GM19397 (cell line): ENCODE measurements around the gene MAML1.

ENCODE experiments used
- ATAC-seq: cut with Tn5 transposase; IDR thresholded peaks from one replicate; pipeline ENCODE4 v1.9.1; 2021; ENCODE audit warnings: mild to moderate bottlenecking, moderate library complexity; ENCODE audit not compliant: unreplicated experiment

Gene MAML1

DNA sequence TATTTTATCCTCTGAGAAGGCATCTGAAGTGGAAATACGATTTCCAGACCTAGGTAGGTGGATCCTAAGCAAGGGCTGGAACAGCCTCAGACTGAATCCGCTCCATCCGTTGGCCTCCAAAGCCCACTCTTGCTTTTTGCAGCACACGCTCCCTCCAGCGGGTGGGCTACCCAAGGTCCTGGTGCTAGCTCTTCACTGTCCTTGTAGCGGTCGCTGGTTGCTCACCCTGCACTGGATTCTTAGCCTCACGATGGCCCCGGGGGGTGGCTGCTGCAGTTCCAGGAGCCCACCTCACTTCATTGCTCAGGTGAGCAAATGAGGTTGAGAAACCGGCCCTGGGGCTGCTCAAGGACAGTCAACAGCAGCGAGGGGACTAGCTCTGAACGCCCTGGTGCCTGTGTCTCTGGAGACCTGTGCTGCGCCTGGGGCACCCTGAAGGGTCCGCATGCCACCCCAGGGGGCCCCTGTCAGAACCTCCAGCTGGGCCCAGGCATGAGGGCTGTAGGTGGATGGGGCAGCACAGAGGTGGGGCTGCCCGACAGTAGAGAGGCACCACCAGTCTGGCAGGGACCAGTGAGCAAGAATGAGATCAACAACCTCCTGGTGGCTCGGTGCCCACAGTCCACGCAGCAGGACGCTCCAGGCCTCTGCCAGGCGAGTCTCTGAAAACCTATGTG lies 69.7 kb downstream of the MAML1 start:
- no peak for ATAC-seq

DNA sequence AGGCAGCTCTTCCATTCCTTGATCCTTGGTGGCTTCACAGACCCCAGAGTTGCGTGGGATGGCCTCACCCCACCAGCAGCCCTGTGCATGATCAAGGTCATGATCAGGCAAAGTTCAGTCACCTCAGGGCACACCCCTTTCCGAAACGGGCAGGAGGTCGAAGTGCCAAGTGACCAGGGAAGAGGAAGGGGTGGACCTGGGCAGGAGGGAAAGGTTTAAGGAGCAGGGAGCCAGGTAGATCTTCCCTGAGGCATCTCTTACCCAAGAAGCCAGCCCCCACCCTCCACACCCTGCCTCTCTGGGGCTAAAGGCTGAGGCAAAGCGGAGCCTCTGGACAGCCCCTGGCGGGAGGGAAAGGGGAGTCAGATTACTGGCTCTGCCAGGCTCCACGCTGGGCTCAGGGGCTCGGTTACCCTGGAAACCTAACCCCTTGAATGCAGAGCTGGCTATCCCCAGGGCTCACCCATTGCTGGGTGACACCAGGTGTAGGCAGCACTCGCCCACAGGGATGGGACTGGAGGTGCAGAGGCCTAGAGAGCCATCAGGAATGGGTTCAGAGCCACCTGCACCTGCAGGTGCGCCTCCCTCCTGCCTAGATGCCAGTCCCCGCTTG lies 70.4 kb downstream of the MAML1 start:
- ATAC-seq: no peak

DNA sequence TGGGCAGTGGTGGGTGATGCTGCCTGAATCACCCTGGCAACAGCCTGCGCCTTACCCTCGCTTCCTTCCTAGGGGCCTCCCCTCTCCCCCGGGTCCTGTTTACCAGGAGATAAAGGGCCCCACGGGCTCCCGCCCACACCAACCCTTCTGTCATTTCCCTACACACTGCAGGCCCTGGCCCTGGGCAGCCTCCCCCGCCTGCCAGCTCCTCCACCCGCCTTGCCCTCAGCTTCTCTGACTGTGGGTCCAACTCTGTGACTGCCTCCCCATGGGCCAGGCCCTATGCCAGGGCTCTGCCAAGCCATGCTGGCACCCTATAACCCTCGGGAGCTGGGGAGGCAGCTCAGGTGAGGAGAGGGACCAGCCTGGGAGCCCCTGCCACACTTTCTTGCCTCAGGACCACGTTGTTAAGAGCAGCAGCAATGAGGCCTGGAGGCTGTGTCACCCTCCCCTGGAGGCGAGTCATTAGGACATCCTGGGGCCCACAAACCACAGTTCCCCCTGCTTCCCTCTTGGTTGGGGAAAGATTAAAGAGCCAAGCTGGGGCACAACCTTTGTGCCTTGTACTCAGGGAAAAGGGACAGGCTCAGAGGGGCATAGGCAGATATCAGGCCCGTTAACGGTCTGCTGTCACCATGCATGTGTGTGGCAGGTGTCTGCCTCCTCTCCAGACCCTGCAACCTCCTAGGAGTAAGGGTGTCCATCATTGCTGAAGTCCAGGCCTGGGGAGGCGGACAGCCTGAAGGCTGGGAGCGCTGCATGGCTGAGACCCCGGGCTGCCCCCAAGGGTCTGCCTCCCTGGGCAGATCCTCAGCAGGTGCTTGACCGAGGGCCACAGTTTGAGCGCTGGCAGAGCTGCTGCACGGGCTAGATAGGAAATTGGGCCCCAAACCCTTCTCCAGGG lies 71.3 kb downstream of the MAML1 start:
- ATAC-seq: no peak

- ATAC-seq: no peak
These were observed 71.9 kb downstream of the MAML1 start for GRCh38 chr5:179804555-179804947.

- no peak for ATAC-seq
These were observed 72.5 kb downstream of the MAML1 start for GRCh38 chr5:179805070-179805528.

DNA sequence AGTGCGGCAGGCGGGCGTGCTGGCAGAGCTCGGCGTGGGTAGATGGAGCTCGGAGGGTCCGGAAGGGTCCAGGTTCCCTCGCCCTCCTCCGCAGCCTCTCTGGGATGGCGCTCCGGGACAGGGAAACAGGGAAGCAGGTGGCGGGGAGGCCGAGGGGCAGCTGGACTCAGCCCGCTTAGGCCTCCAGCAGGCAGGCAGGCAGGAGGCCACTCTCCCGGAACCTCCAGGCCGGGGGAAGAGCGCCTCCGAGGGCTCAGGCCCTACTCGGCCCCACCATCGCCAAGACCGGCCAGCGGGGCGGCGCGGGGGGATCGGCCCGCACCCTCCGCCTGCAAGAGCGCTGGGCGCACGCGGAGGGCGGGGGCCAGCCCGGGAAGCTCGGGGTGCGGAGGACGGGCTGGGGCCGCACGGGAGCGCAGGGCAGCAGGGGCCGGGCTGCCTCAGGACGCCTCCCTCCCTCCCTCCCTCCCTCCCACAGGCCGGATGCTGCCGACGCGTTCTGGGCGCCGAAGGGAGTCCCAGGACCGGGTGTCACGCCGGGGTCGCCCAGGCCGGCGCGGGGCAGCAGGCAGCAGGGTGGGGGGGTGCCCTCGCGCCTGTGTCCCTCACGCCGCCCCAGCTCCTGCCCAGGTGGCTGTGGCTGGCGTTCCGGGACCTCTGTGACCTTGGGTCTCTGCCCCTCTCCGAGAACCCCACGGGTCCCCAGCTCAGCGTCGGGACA lies 73.1 kb downstream of the MAML1 start:
- peak; percentile 17 for ATAC-seq

DNA sequence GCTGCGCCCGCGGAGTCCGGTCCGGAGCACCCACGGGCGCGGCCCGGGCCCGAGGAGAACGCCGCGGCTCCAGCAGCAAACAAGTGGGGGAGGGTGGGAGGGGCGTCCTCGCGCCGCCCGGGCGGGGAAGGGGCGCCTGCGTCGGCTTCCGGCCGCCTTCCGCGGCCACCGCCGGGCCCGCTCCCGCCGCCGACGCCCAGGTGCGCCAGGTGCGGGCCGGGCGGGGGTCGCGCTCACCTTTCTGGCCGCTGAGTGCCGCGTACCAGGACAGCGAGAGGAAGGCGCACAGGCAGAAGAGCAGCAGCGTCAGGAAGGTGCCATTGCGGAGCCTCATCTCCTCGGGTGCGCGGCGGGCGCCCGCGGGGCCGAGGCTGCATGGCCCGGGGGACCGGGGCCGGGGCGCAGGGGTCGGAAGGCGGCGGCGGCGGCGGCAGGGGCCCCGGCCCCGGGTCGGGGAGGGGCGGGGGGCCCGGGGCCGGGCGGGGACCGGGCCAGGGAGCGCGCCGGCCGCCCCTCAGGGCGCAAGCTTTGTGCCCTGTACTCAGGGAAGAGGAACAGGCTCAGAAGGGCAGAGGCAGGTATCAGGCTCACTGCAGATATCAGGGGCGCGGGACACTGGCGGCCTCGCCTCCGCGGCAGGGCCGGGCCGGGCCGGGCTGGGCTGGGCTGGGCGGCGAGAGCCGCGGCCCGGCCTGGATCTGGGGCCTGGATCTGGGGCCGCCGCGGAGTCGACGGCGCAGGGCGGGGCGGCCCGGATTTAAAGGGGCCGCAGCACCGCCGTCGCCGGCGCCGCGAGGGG lies 73.8 kb downstream of the MAML1 start, which contains the start of gene MGAT4B:
MGAT4B (minus strand) TSS at position 617 of the 799 bp plus-strand sequence; CDS start at position 334, 283 bp downstream.
- peak; percentile 85 for ATAC-seq

GRCh38 chr5:179812135-179812825 lies 79.7 kb downstream of the MAML1 start:
- ATAC-seq: no peak

GRCh38 chr5:179812997-179813607 lies 80.5 kb downstream of the MAML1 start:
- no peak for ATAC-seq

DNA sequence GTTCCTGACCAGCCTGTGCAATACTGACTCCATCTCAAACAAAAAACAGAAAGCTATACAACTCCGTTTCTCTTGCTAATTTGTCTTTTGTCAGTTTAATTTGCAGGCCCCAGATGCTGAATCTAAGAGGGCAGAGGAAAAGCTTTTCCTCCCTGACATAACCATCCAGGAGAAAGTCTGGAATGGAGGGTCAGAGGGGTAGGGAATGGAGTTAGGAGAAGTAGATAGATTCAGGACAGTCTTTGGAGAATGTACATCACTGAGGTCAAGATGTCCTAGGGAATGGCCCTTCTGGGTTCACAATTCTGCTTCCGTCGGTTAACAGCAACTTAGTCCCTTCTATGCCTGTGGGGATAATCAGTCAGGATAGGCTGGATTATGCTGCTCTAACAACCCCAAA lies 81.5 kb downstream of the MAML1 start:
- no peak for ATAC-seq

- no peak for ATAC-seq
These were observed 83.0 kb downstream of the MAML1 start for GRCh38 chr5:179815491-179816249.

GRCh38 chr5:179816401-179816795 lies 83.8 kb downstream of the MAML1 start:
- ATAC-seq: no peak

- ATAC-seq: no peak
These were observed 84.3 kb downstream of the MAML1 start for GRCh38 chr5:179816796-179817469.

GRCh38 chr5:179817470-179817840 lies 84.8 kb downstream of the MAML1 start:
- ATAC-seq: no peak

DNA sequence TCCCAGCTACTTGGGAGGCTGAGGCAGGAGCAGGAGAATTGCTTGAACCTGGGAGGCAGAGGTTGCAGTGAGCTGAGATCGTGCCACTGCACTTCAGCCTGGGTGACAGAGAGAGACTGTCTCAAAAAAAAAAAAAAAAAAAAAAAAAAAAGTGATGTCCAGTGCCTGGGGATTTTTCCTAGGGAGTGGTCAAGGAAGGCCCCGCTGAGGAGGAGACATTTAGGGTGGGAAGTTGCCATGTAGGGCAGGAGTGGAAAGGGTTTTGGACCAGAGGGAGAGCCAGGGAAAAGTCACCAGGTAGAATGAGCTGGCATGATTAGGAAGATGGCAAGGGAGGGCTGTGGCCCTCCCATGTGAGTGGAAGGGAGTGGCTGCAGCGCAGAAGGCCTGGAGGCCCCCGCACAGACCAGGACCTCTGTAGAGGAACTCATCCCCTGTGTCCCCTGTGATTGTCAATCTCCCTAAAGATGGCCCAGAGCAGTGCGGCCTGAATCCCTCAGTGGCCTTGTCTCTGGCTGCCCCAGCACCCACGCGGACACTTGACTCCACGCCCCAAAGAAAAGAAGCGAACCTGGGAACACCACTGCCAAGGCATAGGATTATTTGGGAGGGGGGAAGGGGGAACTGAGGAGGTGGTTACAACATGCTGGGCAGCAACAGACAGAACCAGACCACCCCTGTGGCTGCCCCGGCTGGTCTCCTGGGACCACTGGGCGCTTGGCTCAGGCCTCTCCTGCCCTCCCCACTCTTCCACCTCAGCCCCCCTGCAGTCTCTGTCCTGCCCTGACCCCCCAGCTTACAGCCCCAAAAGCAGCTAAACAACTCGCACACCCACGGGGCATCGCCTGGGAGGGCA lies 85.5 kb downstream of the MAML1 start:
- no peak for ATAC-seq

GRCh38 chr5:179818746-179819295 lies 86.2 kb downstream of the MAML1 start:
- peak; percentile 59 for ATAC-seq
